ENCODE results near the gene ALPL. TPM values are rescaled to one million over a fixed set of nuclear protein-coding genes. Genes with fewer than 3 reads are reported as not detected.

Gene ALPL
- total RNA-seq, 1 donor from 2014 or later: 1.0 TPM

GRCh38 chr1:21491488-21492355, 17.5 kb upstream of the ALPL start:
- Histone ChIP-seq H3K36me3 (ENCODE audit: control insufficient read depth in 3 of 3, insufficient read depth in 3 of 3, low read length in 3 of 3) (no peaks in the 10 kb centered on the region), H3K9ac (ENCODE audit: low read depth in 1 of 3, low read length in 3 of 3) (no peak overlapping the region), H3K4me3 (ENCODE audit: low read length in 3 of 3) (no peak overlapping the region), H3K27me3 (ENCODE audit: control insufficient read depth in 3 of 3, insufficient read depth in 3 of 3, low read length in 3 of 3) (peaks cover 23 to 35% (median 23%) of the 10 kb centered on the region in 3 donors), H3K9me3 (ENCODE audit: control insufficient read depth in 3 of 3, low read length in 3 of 3) (no peaks in the 10 kb centered on the region), H3K27ac (ENCODE audit: low read depth, low read length) (no peak overlapping the region), H3K4me1 (ENCODE audit: control insufficient read depth in 3 of 3, insufficient read depth in 3 of 3, low read length in 3 of 3) (no peaks in the 10 kb centered on the region)

DNA sequence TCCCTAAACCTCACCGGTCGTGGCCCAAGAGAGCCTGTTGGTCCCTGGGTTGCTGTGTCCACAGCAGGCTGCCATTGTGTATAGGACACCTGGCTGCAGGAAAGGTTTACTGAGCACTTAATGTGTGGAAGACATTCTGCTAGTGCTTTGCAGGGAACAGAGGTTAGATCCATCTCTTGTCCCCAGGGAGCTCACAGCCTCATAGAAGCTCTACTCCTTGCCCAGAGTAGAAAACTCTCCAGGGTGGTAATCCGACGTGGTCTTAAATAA, 16.9 kb upstream of the ALPL start:
- Histone ChIP-seq H3K27ac (ENCODE audit: low read depth, low read length) (no peak overlapping the region), H3K4me3 (ENCODE audit: low read length in 3 of 3) (no peak overlapping the region), H3K9me3 (ENCODE audit: control insufficient read depth in 3 of 3, low read length in 3 of 3) (no peaks in the 10 kb centered on the region), H3K27me3 (ENCODE audit: control insufficient read depth in 3 of 3, insufficient read depth in 3 of 3, low read length in 3 of 3) (peaks cover 25 to 38% (median 26%) of the 10 kb centered on the region in 3 donors), H3K36me3 (ENCODE audit: control insufficient read depth in 3 of 3, insufficient read depth in 3 of 3, low read length in 3 of 3) (no peaks in the 10 kb centered on the region), H3K4me1 (ENCODE audit: control insufficient read depth in 3 of 3, insufficient read depth in 3 of 3, low read length in 3 of 3) (no peaks in the 10 kb centered on the region), H3K9ac (ENCODE audit: low read depth in 1 of 3, low read length in 3 of 3) (no peak overlapping the region)

DNA sequence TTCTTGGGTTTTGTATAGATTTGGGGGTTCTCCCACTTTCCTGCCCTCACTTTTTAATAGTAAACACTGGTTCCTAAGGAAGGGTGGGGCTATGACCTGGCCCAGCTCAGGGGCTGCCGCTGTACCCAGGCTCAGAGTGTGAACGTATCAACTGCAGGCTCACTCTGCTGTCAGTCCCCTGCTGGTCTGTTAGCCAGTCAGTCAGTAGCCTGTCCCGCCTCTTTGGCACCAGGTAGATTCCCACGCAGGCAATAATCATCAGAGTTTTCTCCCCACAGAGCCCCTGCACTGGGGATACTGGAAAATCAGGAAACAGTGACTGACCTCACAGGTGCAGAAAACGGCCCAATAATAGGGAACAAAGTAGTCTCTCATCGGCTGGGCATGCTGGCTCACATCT, 15.0 kb upstream of the ALPL start:
- no peaks in the 10 kb centered on the region for H3K36me3 ChIP-seq (ENCODE audit: control insufficient read depth in 3 of 3, insufficient read depth in 3 of 3, low read length in 3 of 3)
- no peaks in the 10 kb centered on the region for H3K4me1 ChIP-seq (ENCODE audit: control insufficient read depth in 3 of 3, insufficient read depth in 3 of 3, low read length in 3 of 3)
- H3K27ac ChIP-seq (ENCODE audit: low read depth, low read length): no peak overlapping the region

GRCh38 chr1:21495225-21495820, 13.9 kb upstream of the ALPL start:
- H3K4me1 ChIP-seq (ENCODE audit: control insufficient read depth in 3 of 3, insufficient read depth in 3 of 3, low read length in 3 of 3): no peaks in the 10 kb centered on the region
- no peak overlapping the region for H3K27ac ChIP-seq (ENCODE audit: low read depth, low read length)
- H3K9ac ChIP-seq (ENCODE audit: low read depth in 1 of 3, low read length in 3 of 3): no peak overlapping the region
- H3K27me3 ChIP-seq (ENCODE audit: control insufficient read depth in 3 of 3, insufficient read depth in 3 of 3, low read length in 3 of 3): peaks cover 21 to 29% (median 26%) of the 10 kb centered on the region in 3 donors
- no peaks in the 10 kb centered on the region for H3K9me3 ChIP-seq (ENCODE audit: control insufficient read depth in 3 of 3, low read length in 3 of 3)
- no peak overlapping the region for H3K4me3 ChIP-seq (ENCODE audit: low read length in 3 of 3)
- no peaks in the 10 kb centered on the region for H3K36me3 ChIP-seq (ENCODE audit: control insufficient read depth in 3 of 3, insufficient read depth in 3 of 3, low read length in 3 of 3)

More for the DNA sequence above, 15.0 kb upstream of the ALPL start:
- H3K9me3 ChIP-seq (ENCODE audit: control insufficient read depth in 3 of 3, low read length in 3 of 3): no peaks in the 10 kb centered on the region
- H3K27me3 ChIP-seq (ENCODE audit: control insufficient read depth in 3 of 3, insufficient read depth in 3 of 3, low read length in 3 of 3): peaks cover 19 to 32% (median 32%) of the 10 kb centered on the region in 3 donors
- H3K9ac ChIP-seq (ENCODE audit: low read depth in 1 of 3, low read length in 3 of 3): no peak overlapping the region
- H3K4me3 ChIP-seq (ENCODE audit: low read length in 3 of 3): no peak overlapping the region

DNA sequence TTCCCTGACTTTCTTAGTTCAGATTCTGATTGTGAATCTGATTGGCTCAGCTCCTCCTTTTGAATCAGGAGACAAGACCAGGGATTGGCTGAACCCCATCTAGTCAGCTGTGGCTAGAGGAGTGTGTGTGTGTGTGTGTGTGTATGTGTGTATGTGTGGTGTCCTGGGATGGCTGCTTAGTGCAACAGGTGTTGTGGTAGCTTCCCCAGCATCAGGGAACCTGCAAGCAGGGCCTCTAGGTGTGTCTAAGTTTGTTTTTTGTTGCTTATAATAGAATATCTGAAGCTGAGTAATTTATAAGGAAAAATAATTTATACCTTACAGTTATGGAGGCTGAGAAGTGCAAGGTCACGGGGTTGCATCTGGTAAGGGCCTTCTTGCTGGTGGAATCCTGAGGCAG, 13.2 kb upstream of the ALPL start:
- Histone ChIP-seq H3K27ac (ENCODE audit: low read depth, low read length) (no peak overlapping the region), H3K36me3 (ENCODE audit: control insufficient read depth in 3 of 3, insufficient read depth in 3 of 3, low read length in 3 of 3) (no peaks in the 10 kb centered on the region), H3K9me3 (ENCODE audit: control insufficient read depth in 3 of 3, low read length in 3 of 3) (no peaks in the 10 kb centered on the region), H3K9ac (ENCODE audit: low read depth in 1 of 3, low read length in 3 of 3) (no peak overlapping the region), H3K4me3 (ENCODE audit: low read length in 3 of 3) (no peak overlapping the region), H3K27me3 (ENCODE audit: control insufficient read depth in 3 of 3, insufficient read depth in 3 of 3, low read length in 3 of 3) (peaks cover 16 to 24% (median 23%) of the 10 kb centered on the region in 3 donors), H3K4me1 (ENCODE audit: control insufficient read depth in 3 of 3, insufficient read depth in 3 of 3, low read length in 3 of 3) (no peaks in the 10 kb centered on the region)

GRCh38 chr1:21496886-21497285, 12.3 kb upstream of the ALPL start:
- Histone ChIP-seq H3K27me3 (ENCODE audit: control insufficient read depth in 3 of 3, insufficient read depth in 3 of 3, low read length in 3 of 3) (peaks cover 14 to 21% (median 19%) of the 10 kb centered on the region in 3 donors), H3K9ac (ENCODE audit: low read depth in 1 of 3, low read length in 3 of 3) (no peak overlapping the region), H3K36me3 (ENCODE audit: control insufficient read depth in 3 of 3, insufficient read depth in 3 of 3, low read length in 3 of 3) (no peaks in the 10 kb centered on the region), H3K4me3 (ENCODE audit: low read length in 3 of 3) (no peak overlapping the region), H3K27ac (ENCODE audit: low read depth, low read length) (no peak overlapping the region), H3K4me1 (ENCODE audit: control insufficient read depth in 3 of 3, insufficient read depth in 3 of 3, low read length in 3 of 3) (no peaks in the 10 kb centered on the region), H3K9me3 (ENCODE audit: control insufficient read depth in 3 of 3, low read length in 3 of 3) (no peaks in the 10 kb centered on the region)

- peaks cover 10 to 19% (median 18%) of the 10 kb centered on the region in 3 donors for H3K27me3 ChIP-seq (ENCODE audit: control insufficient read depth in 3 of 3, insufficient read depth in 3 of 3, low read length in 3 of 3)
- no peaks in the 10 kb centered on the region for H3K4me1 ChIP-seq (ENCODE audit: control insufficient read depth in 3 of 3, insufficient read depth in 3 of 3, low read length in 3 of 3)
- H3K9me3 ChIP-seq (ENCODE audit: control insufficient read depth in 3 of 3, low read length in 3 of 3): no peaks in the 10 kb centered on the region
- no peak overlapping the region for H3K9ac ChIP-seq (ENCODE audit: low read depth in 1 of 3, low read length in 3 of 3)
- H3K36me3 ChIP-seq (ENCODE audit: control insufficient read depth in 3 of 3, insufficient read depth in 3 of 3, low read length in 3 of 3): no peaks in the 10 kb centered on the region
- H3K4me3 ChIP-seq (ENCODE audit: low read length in 3 of 3): no peak overlapping the region
- no peak overlapping the region for H3K27ac ChIP-seq (ENCODE audit: low read depth, low read length)
Observed at GRCh38 chr1:21497466-21498061, 11.7 kb upstream of the ALPL start.

DNA sequence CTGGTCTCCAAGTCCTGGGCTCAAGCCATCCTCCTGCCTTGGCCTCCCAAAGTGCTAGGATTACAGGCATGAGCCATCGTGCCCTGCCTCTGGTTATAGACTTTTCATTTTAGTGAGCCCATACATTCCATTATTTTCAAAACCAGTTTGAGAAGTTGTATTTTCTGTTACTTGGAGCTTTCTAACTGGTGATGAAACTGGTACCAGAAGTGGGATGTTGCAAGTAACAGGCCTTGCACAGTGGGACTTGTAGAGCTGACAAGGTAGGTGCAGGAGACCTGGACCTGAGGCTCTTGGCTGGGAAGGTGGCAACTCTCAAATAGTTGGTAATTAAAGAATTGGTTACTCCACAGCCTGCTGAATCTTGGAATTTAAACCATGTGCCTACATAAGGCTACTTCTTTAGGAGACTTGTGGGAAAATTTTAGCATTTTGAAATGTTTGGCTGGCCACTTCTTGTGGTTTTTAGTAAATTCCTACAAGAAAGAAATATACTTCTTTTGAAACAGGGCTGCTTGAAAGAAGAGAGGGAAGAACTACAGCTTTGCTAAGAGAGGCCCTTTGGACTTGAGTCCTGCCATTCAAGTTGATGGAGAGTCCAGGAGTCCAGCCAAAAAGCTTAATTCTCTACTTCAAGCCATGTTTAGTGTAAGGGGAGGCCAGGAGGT, 9.8 kb upstream of the ALPL start:
- no peak overlapping the region for H3K4me3 ChIP-seq (ENCODE audit: low read length in 3 of 3)
- no peaks in the 10 kb centered on the region for H3K9me3 ChIP-seq (ENCODE audit: control insufficient read depth in 3 of 3, low read length in 3 of 3)
- H3K27ac ChIP-seq (ENCODE audit: low read depth, low read length): no peak overlapping the region
- H3K36me3 ChIP-seq (ENCODE audit: control insufficient read depth in 3 of 3, insufficient read depth in 3 of 3, low read length in 3 of 3): no peaks in the 10 kb centered on the region
- H3K27me3 ChIP-seq (ENCODE audit: control insufficient read depth in 3 of 3, insufficient read depth in 3 of 3, low read length in 3 of 3): peaks cover 10 to 26% (median 25%) of the 10 kb centered on the region in 3 donors
- no peaks in the 10 kb centered on the region for H3K4me1 ChIP-seq (ENCODE audit: control insufficient read depth in 3 of 3, insufficient read depth in 3 of 3, low read length in 3 of 3)
- no peak overlapping the region for H3K9ac ChIP-seq (ENCODE audit: low read depth in 1 of 3, low read length in 3 of 3)

DNA sequence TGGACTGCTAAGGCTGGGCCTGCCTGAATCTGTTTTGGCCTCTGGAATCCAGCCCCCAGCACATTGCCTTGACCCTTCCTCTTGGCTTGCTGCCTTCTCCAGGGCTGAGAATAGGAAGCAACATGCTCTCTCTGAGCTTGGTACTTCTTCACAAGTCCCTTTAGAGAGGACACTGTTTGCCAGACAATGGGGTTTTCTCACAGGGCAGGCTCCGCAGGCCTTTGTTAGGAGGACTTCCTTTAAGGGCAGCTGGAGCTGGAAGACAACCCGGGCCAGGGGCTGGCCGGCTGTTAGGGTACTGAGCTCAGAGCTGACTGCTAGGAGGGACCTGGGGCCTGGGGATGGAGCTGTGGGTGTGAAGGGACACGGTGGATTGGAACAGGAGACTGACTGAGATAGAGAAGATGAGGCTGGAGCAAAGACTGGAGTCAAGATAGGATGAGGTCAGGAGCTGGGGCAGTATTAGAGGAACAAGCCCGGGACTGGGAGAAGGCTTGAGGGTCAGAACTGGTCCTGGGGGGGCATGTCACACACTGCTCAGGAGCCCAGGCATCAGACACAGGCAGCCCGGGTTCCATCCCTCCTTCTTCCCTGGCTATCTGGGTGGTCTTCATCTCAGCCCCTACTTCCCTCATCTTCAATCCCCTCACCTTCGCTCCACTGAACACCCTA, 5.4 kb upstream of the ALPL start:
- Histone ChIP-seq H3K4me3 (ENCODE audit: low read length in 3 of 3) (no peak overlapping the region), H3K9ac (ENCODE audit: low read depth in 1 of 3, low read length in 3 of 3) (no peak overlapping the region), H3K36me3 (ENCODE audit: control insufficient read depth in 3 of 3, insufficient read depth in 3 of 3, low read length in 3 of 3) (no peaks in the 10 kb centered on the region), H3K4me1 (ENCODE audit: control insufficient read depth in 3 of 3, insufficient read depth in 3 of 3, low read length in 3 of 3) (peaks cover 3 to 4% (median 3%) of the 10 kb centered on the region in 3 donors), H3K9me3 (ENCODE audit: control insufficient read depth in 3 of 3, low read length in 3 of 3) (no peaks in the 10 kb centered on the region), H3K27me3 (ENCODE audit: control insufficient read depth in 3 of 3, insufficient read depth in 3 of 3, low read length in 3 of 3) (peaks cover 22 to 45% (median 31%) of the 10 kb centered on the region in 3 donors), H3K27ac (ENCODE audit: low read depth, low read length) (no peak overlapping the region)

Measured in skeletal muscle tissue (tissue), 4 donors.